ENCODE measurements around the gene SMS.

- TF ChIP-seq SP1 (IDR thresholded peaks at IDR 0.05) = no peak
- no peak for TF ChIP-seq LEF1 (IDR thresholded peaks at IDR 0.05; ENCODE audit: borderline replicate concordance)
- TF ChIP-seq BHLHE40 (IDR thresholded peaks at IDR 0.05; ENCODE audit: borderline replicate concordance) = no peak
- no peak for TF ChIP-seq CTBP1 (IDR thresholded peaks at IDR 0.05; ENCODE audit: borderline replicate concordance)
- no peak for TF ChIP-seq HDGF (IDR thresholded peaks at IDR 0.05; ENCODE audit: borderline replicate concordance)
These were observed 86.2 kb downstream of the SMS start for GRCh38 chrX:22026731-22027130.
